ENCODE results near the gene STPG2. TPM values are rescaled to one million over a fixed set of nuclear protein-coding genes. Genes with fewer than 3 reads are reported as not detected.

The STPG2 gene
- total and polyA plus RNA-seq, 2 experiments from 2014 or later = 0.32 TPM; not detected in 1

DNA sequence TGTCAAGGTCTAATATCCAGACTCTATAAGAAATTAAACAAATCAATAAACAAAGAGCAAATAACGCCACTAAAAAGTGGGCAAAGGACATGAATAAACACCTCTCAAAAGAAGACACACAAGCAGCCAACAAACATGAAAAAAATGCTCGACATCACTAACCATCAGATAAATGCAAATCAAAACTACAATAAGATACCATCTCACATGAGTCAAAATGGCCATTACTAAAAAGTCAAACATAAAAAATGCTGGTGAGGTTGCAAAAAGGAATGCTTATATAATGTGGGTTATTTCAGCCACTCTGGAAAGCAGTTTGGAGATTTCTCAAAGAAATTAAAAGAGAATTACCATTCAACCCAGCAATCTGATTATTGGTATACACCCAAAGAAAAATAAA, 481.1 kb downstream of the STPG2 start:
- H3K4me2 ChIP-seq (ENCODE audit: unreplicated experiment) = no peak overlapping the region
- no peak overlapping the region for H3K9ac ChIP-seq
- in situ Hi-C loops (cut with MboI) = no loop called here
- H3K27ac ChIP-seq = no peak overlapping the region
- no peaks in the 10 kb centered on the region for H4K20me1 ChIP-seq (ENCODE audit: insufficient read depth)
- no peaks in the 10 kb centered on the region for H3K27me3 ChIP-seq (replicated peaks; ENCODE audit: insufficient read depth)
- H3F3A ChIP-seq (ENCODE audit: insufficient read depth) = no peaks in the 10 kb centered on the region
- H3K9me2 ChIP-seq (ENCODE audit: insufficient read depth) = no peaks in the 10 kb centered on the region
- 3% methylated on average over 2 of the region's 2 CpGs for WGBS, 2 experiments (ENCODE audit: low coverage in 1 of 2, low lambda C conversion rate in 2 of 2, missing lambda C conversion rate in 2 of 2)
- peaks cover 2% of the 10 kb centered on the region for H3K9me3 ChIP-seq (ENCODE audit: low read depth)
- H3K79me2 ChIP-seq (ENCODE audit: insufficient read depth) = no peaks in the 10 kb centered on the region
- no peaks in the 10 kb centered on the region for H3K4me1 ChIP-seq (ENCODE audit: insufficient read depth)
- TF ChIP-seq EZH2 (IDR thresholded peaks at IDR 0.05; ENCODE audit: insufficient read depth, poor library complexity, severe bottlenecking) = no peak
- TF ChIP-seq EZH2phosphoT487 (IDR thresholded peaks at IDR 0.05; ENCODE audit: insufficient read depth, low read depth) = no peak
- H3K36me3 ChIP-seq (ENCODE audit: low read depth) = no peaks in the 10 kb centered on the region
- no peak overlapping the region for H3K4me3 ChIP-seq
- DNase-seq = no peak
- no peak overlapping the region for H2AFZ ChIP-seq

GRCh38 chr4:97656044-97656720, 487.1 kb downstream of the STPG2 start:
- no peak overlapping the region for H2AFZ ChIP-seq
- DNase-seq = peak; percentile 30
- TF ChIP-seq EZH2 (IDR thresholded peaks at IDR 0.05; ENCODE audit: insufficient read depth, poor library complexity, severe bottlenecking) = no peak
- TF ChIP-seq EZH2phosphoT487 (IDR thresholded peaks at IDR 0.05; ENCODE audit: insufficient read depth, low read depth) = no peak
- no peaks in the 10 kb centered on the region for H3F3A ChIP-seq (ENCODE audit: insufficient read depth)
- H3K79me2 ChIP-seq (ENCODE audit: insufficient read depth) = no peaks in the 10 kb centered on the region
- in situ Hi-C loops (cut with MboI) = no loop called here
- H3K27ac ChIP-seq = no peak overlapping the region
- 30 to 31% methylated on average over 3 of the region's 3 CpGs for WGBS, 2 experiments (ENCODE audit: low coverage in 1 of 2, low lambda C conversion rate in 2 of 2, missing lambda C conversion rate in 2 of 2)
- no peak overlapping the region for H3K4me3 ChIP-seq
- H3K9me2 ChIP-seq (ENCODE audit: insufficient read depth) = no peaks in the 10 kb centered on the region
- H3K9ac ChIP-seq = no peak overlapping the region
- H3K9me3 ChIP-seq (ENCODE audit: low read depth) = peaks cover 1% of the 10 kb centered on the region
- no peaks in the 10 kb centered on the region for H3K4me1 ChIP-seq (ENCODE audit: insufficient read depth)
- H3K27me3 ChIP-seq (replicated peaks; ENCODE audit: insufficient read depth) = no peaks in the 10 kb centered on the region
- no peak overlapping the region for H3K4me2 ChIP-seq (ENCODE audit: unreplicated experiment)
- no peaks in the 10 kb centered on the region for H4K20me1 ChIP-seq (ENCODE audit: insufficient read depth)
- no peaks in the 10 kb centered on the region for H3K36me3 ChIP-seq (ENCODE audit: low read depth)

DNA sequence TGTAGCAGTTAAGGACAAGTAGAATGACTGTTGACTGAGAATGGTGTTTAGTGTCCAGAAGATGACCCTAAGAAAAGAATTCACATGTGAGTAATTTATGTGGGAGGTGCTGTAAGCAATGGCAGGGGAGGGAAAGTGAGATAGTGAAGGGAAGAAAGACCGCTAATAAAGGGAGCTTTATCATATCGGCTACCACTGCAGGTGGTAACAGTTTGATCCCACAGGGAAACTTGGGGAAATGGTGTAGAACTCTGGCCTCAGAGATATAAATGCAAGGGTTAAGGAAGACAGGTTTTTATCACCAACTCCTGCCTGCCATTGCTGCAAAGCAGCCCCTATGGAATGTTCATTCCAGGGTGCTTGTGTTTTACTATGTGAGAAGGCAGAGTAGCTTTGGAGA, 489.6 kb downstream of the STPG2 start:
- TF ChIP-seq EZH2 (IDR thresholded peaks at IDR 0.05; ENCODE audit: insufficient read depth, poor library complexity, severe bottlenecking) (no peak), EZH2phosphoT487 (IDR thresholded peaks at IDR 0.05; ENCODE audit: insufficient read depth, low read depth) (no peak)
- Histone ChIP-seq H3K9me3 (ENCODE audit: low read depth) (no peaks in the 10 kb centered on the region), H3K27me3 (replicated peaks; ENCODE audit: insufficient read depth) (no peaks in the 10 kb centered on the region), H3K36me3 (ENCODE audit: low read depth) (no peaks in the 10 kb centered on the region), H3K4me1 (ENCODE audit: insufficient read depth) (no peaks in the 10 kb centered on the region), H3K9ac (no peak overlapping the region), H3K27ac (no peak overlapping the region), H4K20me1 (ENCODE audit: insufficient read depth) (no peaks in the 10 kb centered on the region), H3K79me2 (ENCODE audit: insufficient read depth) (no peaks in the 10 kb centered on the region), H3K9me2 (ENCODE audit: insufficient read depth) (no peaks in the 10 kb centered on the region), H3K4me2 (ENCODE audit: unreplicated experiment) (no peak overlapping the region), H3F3A (ENCODE audit: insufficient read depth) (no peaks in the 10 kb centered on the region), H2AFZ (no peak overlapping the region), H3K4me3 (no peak overlapping the region)
- DNase-seq = no peak
- 61 to 73% methylated on average over 2 of the region's 2 CpGs for WGBS, 2 experiments (ENCODE audit: low coverage in 1 of 2, low lambda C conversion rate in 2 of 2, missing lambda C conversion rate in 2 of 2)
- in situ Hi-C loops (cut with MboI) = no loop called here

GRCh38 chr4:97646997-97647396, 496.3 kb downstream of the STPG2 start:
- H3K27ac ChIP-seq = no peak overlapping the region
- TF ChIP-seq EZH2phosphoT487 (IDR thresholded peaks at IDR 0.05; ENCODE audit: insufficient read depth, low read depth) = no peak

More at GRCh38 chr4:97646997-97647396, 496.3 kb downstream of the STPG2 start:
- H3K79me2 ChIP-seq (ENCODE audit: insufficient read depth) = no peaks in the 10 kb centered on the region
- H3K9me2 ChIP-seq (ENCODE audit: insufficient read depth) = no peaks in the 10 kb centered on the region
- H2AFZ ChIP-seq = no peak overlapping the region
- H4K20me1 ChIP-seq (ENCODE audit: insufficient read depth) = no peaks in the 10 kb centered on the region
- in situ Hi-C loops (cut with MboI) = no loop called here
- no peaks in the 10 kb centered on the region for H3K36me3 ChIP-seq (ENCODE audit: low read depth)
- no peaks in the 10 kb centered on the region for H3K27me3 ChIP-seq (replicated peaks; ENCODE audit: insufficient read depth)
- H3K9ac ChIP-seq = no peak overlapping the region
- H3K9me3 ChIP-seq (ENCODE audit: low read depth) = no peaks in the 10 kb centered on the region
- H3K4me2 ChIP-seq (ENCODE audit: unreplicated experiment) = no peak overlapping the region
- no peaks in the 10 kb centered on the region for H3F3A ChIP-seq (ENCODE audit: insufficient read depth)
- H3K4me3 ChIP-seq = no peak overlapping the region
- no peaks in the 10 kb centered on the region for H3K4me1 ChIP-seq (ENCODE audit: insufficient read depth)
- DNase-seq = no peak
